ENCODE data around the gene PPARG. TPM values are rescaled to one million over a fixed set of nuclear protein-coding genes. Genes with fewer than 3 reads are reported as not detected.

PPARG gene
- total and polyA plus RNA-seq, 2 of the 13 experiments (the other 11 are each of a cell fraction or from before 2014, with no cell fraction given) = 13.9 to 58.3 TPM

- TF ChIP-seq ZNF713 (CRISPR knock-in tag; IDR thresholded peaks at IDR 0.05) (no peak), ZNF549 (CRISPR knock-in tag; IDR thresholded peaks at IDR 0.05) (peak; percentile 71; the same call in 1 of the 2 replicates), ZSCAN25 (CRISPR knock-in tag; IDR thresholded peaks at IDR 0.05) (no peak), FOXP4 (CRISPR knock-in tag; IDR thresholded peaks at IDR 0.05) (peak; percentile 58), ATF5 (CRISPR knock-in tag; IDR thresholded peaks at IDR 0.05; ENCODE audit: low read depth) (no peak), ZBTB25 (CRISPR knock-in tag; IDR thresholded peaks at IDR 0.05) (no peak; the same call in 1 of the 2 replicates), ATF3 (CRISPR knock-in tag; IDR thresholded peaks at IDR 0.05) (no peak), CSRNP2 (CRISPR knock-in tag; conservative IDR thresholded peaks at IDR 0.05; ENCODE audit: low read depth) (no peak), GABPB1 (CRISPR knock-in tag; IDR thresholded peaks at IDR 0.05) (peak; percentile 45; the same call in 1 of the 2 replicates), TBX3 (IDR thresholded peaks at IDR 0.05; ENCODE audit: borderline replicate concordance) (no peak), MAFK (conservative IDR thresholded peaks at IDR 0.05 in 1 of 2, IDR thresholded peaks at IDR 0.05 in 1 of 2; ENCODE audit: low read length in 2 of 2) (no peak), FOXP1 (IDR thresholded peaks at IDR 0.05) (no peak), FOXP1 (CRISPR knock-in tag; IDR thresholded peaks at IDR 0.05) (0 out of 2 replicates have a peak, but pooled peaks have one; percentile 18), ZNF574 (CRISPR knock-in tag; IDR thresholded peaks at IDR 0.05) (peak; percentile 40; the same call in 1 of the 2 replicates), ZNF800 (CRISPR knock-in tag; IDR thresholded peaks at IDR 0.05) (no peak), ZBTB21 (CRISPR knock-in tag; IDR thresholded peaks at IDR 0.05) (no peak), FOXK1 (CRISPR knock-in tag; IDR thresholded peaks at IDR 0.05; ENCODE audit: borderline replicate concordance, low read depth) (no peak), ZNF607 (CRISPR knock-in tag; IDR thresholded peaks at IDR 0.05; ENCODE audit: borderline replicate concordance) (no peak; the same call in 1 of the 2 replicates)
Observed at GRCh38 chr3:12444582-12445471, 156.0 kb downstream of the PPARG start (continued).

Measured in HepG2 (cell line).